ENCODE data around the gene MAST2. TPM values are rescaled to one million over a fixed set of nuclear protein-coding genes. Genes with fewer than 3 reads are reported as not detected.
"Not testable (repeated sequence)": the region's sequence is repeated elsewhere in the genome, so short reads cannot be mapped to it uniquely, and the experiment has no call there.

Gene MAST2
- total RNA-seq, 1 experiment from 2014 or later = 77.0 TPM

DNA sequence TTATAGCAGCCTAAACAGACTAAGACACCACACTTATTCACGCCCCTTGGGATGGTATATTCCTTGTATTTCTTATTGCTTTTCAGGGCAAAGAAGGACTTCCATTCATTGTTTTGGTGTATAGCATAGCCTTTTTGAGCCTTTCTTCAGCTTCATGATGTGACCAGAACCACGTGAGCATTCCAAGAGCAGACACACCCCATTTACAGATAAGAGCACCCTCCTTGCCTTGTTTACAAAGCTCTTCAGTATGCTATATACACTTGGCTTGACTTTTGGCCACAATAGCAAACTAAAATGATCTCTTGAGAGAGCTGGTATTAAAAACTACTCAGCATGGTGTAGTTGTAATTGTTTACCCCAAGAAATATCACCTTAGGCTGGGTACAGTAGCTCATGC is 250.3 kb downstream of the MAST2 start:
- CTCF ChIA-PET = no interaction called here
- Histone ChIP-seq H3K27me3 (ENCODE audit: control insufficient read depth, insufficient read depth, low read length) (no peaks in the 10 kb centered on the region), H3K4me3 (ENCODE audit: low read depth in 2 of 2, low read length in 2 of 2) (no peak overlapping the region), H3K27ac (ENCODE audit: low read length) (no peak overlapping the region), H3K36me3 (ENCODE audit: control insufficient read depth, insufficient read depth, low read length) (peaks cover 2% of the 10 kb centered on the region; the same call in 1 of the 2 replicates), H3K9me3 (ENCODE audit: control insufficient read depth, insufficient read depth, low read depth, low read length) (no peaks in the 10 kb centered on the region), H3K4me1 (ENCODE audit: control insufficient read depth, insufficient read depth, low read length) (no peaks in the 10 kb centered on the region)
- intact Hi-C loops (cut with micrococcal nuclease; ENCODE audit: unreplicated experiment) (no loop called here), in situ Hi-C loops (cut with HindIII; ENCODE audit: low pct_unique_long_range_greater_than_20kb, low sequenced_read_pairs) (no loop called here)
- TF ChIP-seq SIN3A (IDR thresholded peaks at IDR 0.05; ENCODE audit: borderline replicate concordance, insufficient read depth, low read depth, low read length) = no peak
- TF ChIP-seq POLR2AphosphoS5 (IDR thresholded peaks at IDR 0.05; ENCODE audit: low read depth, low read length) = no peak
- TF ChIP-seq, protein P1, sequence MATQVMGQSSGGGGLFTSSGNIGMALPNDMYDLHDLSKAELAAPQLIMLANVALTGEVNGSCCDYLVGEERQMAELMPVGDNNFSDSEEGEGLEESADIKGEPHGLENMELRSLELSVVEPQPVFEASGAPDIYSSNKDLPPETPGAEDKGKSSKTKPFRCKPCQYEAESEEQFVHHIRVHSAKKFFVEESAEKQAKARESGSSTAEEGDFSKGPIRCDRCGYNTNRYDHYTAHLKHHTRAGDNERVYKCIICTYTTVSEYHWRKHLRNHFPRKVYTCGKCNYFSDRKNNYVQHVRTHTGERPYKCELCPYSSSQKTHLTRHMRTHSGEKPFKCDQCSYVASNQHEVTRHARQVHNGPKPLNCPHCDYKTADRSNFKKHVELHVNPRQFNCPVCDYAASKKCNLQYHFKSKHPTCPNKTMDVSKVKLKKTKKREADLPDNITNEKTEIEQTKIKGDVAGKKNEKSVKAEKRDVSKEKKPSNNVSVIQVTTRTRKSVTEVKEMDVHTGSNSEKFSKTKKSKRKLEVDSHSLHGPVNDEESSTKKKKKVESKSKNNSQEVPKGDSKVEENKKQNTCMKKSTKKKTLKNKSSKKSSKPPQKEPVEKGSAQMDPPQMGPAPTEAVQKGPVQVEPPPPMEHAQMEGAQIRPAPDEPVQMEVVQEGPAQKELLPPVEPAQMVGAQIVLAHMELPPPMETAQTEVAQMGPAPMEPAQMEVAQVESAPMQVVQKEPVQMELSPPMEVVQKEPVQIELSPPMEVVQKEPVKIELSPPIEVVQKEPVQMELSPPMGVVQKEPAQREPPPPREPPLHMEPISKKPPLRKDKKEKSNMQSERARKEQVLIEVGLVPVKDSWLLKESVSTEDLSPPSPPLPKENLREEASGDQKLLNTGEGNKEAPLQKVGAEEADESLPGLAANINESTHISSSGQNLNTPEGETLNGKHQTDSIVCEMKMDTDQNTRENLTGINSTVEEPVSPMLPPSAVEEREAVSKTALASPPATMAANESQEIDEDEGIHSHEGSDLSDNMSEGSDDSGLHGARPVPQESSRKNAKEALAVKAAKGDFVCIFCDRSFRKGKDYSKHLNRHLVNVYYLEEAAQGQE (IDR thresholded peaks at IDR 0.05; ENCODE audit: insufficient read depth in 1 of 2, low read depth in 2 of 2, low read length in 1 of 2) = no peak
- TF ChIP-seq, protein P2, sequence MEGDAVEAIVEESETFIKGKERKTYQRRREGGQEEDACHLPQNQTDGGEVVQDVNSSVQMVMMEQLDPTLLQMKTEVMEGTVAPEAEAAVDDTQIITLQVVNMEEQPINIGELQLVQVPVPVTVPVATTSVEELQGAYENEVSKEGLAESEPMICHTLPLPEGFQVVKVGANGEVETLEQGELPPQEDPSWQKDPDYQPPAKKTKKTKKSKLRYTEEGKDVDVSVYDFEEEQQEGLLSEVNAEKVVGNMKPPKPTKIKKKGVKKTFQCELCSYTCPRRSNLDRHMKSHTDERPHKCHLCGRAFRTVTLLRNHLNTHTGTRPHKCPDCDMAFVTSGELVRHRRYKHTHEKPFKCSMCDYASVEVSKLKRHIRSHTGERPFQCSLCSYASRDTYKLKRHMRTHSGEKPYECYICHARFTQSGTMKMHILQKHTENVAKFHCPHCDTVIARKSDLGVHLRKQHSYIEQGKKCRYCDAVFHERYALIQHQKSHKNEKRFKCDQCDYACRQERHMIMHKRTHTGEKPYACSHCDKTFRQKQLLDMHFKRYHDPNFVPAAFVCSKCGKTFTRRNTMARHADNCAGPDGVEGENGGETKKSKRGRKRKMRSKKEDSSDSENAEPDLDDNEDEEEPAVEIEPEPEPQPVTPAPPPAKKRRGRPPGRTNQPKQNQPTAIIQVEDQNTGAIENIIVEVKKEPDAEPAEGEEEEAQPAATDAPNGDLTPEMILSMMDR (IDR thresholded peaks at IDR 0.05) = no peak
- TF ChIP-seq TCF7L2 (IDR thresholded peaks at IDR 0.05; ENCODE audit: low read depth, low read length) = no peak
- ATAC-seq (no peak), DNase-seq (ENCODE audit: low read depth, low spot score) (no peak)
- BruUV-seq (replicated peaks) = no TSS peak
- POLR2A ChIA-PET = no interaction called here

DNA sequence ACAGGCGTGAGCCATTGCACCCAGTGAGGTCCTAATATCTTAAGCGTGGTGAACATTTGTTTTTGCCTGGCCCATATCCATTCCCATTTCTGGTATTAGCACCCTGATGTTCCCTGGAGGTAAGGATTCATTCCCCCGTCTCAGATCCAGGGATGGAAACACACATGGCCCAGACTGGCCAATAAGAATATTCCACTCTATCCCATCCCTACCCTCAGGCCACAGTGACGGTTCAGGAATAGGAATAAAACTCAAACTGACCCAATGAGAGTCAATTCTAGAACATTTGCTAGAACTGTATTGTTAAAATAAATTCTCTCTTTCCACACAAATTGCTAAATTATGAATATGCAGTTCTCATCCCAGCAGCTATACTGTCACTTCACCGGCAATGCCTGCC is 252.9 kb downstream of the MAST2 start:
- CTCF ChIA-PET = no interaction called here
- no peak for ATAC-seq
- TF ChIP-seq, protein P2 (IDR thresholded peaks at IDR 0.05) = no peak
- no peak for TF ChIP-seq POLR2AphosphoS5 (IDR thresholded peaks at IDR 0.05; ENCODE audit: low read depth, low read length)
- TF ChIP-seq, protein P1 (IDR thresholded peaks at IDR 0.05; ENCODE audit: insufficient read depth in 1 of 2, low read depth in 2 of 2, low read length in 1 of 2) = no peak
- no peak for TF ChIP-seq TCF7L2 (IDR thresholded peaks at IDR 0.05; ENCODE audit: low read depth, low read length)
- no peak for TF ChIP-seq SIN3A (IDR thresholded peaks at IDR 0.05; ENCODE audit: borderline replicate concordance, insufficient read depth, low read depth, low read length)
- Histone ChIP-seq H3K4me1 (ENCODE audit: control insufficient read depth, insufficient read depth, low read length) (no peaks in the 10 kb centered on the region), H3K4me3 (ENCODE audit: low read depth in 2 of 2, low read length in 2 of 2) (no peak overlapping the region), H3K9me3 (ENCODE audit: control insufficient read depth, insufficient read depth, low read depth, low read length) (no peaks in the 10 kb centered on the region), H3K36me3 (ENCODE audit: control insufficient read depth, insufficient read depth, low read length) (peaks cover 5% of the 10 kb centered on the region; the same call in 1 of the 2 replicates), H3K27me3 (ENCODE audit: control insufficient read depth, insufficient read depth, low read length) (no peaks in the 10 kb centered on the region), H3K27ac (ENCODE audit: low read length) (no peak overlapping the region)
- in situ Hi-C loops (cut with HindIII; ENCODE audit: low pct_unique_long_range_greater_than_20kb, low sequenced_read_pairs) (no loop called here), intact Hi-C loops (cut with micrococcal nuclease; ENCODE audit: unreplicated experiment) (no loop called here)
- no peak for DNase-seq (ENCODE audit: low read depth, low spot score)
- no TSS peak for BruUV-seq (replicated peaks)
- POLR2A ChIA-PET = no interaction called here

DNA sequence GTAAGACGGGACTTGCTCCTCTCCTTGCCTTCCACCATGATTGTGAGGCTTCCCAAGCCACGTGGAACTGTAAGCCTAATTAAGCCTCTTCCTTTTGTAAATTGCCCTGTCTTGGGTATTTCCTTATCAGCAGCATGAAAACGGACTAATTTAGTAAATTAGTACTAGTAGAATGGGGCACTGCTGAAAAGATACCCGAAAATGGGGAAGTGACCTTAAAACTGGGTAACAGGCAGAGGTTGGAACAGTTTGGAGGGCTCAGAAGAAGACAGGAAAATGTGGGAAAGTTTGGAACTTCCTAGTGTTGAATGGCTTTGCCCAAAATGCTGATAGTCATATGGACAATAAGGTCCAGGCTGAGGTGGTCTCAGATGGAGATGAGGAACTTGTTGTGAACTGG is 253.8 kb downstream of the MAST2 start:
- H3K27me3 ChIP-seq (ENCODE audit: control insufficient read depth, insufficient read depth, low read length); H3K4me3 ChIP-seq (ENCODE audit: low read depth in 2 of 2, low read length in 2 of 2); H3K9me3 ChIP-seq (ENCODE audit: control insufficient read depth, insufficient read depth, low read depth, low read length); BruUV-seq (replicated peaks); POLR2A ChIA-PET; H3K27ac ChIP-seq (ENCODE audit: low read length); H3K36me3 ChIP-seq (ENCODE audit: control insufficient read depth, insufficient read depth, low read length); CTCF ChIA-PET; in situ Hi-C loops (cut with HindIII; ENCODE audit: low pct_unique_long_range_greater_than_20kb, low sequenced_read_pairs); ATAC-seq; intact Hi-C loops (cut with micrococcal nuclease; ENCODE audit: unreplicated experiment); DNase-seq (ENCODE audit: low read depth, low spot score); H3K4me1 ChIP-seq (ENCODE audit: control insufficient read depth, insufficient read depth, low read length): not testable (repeated sequence)
